ENCODE data around the gene MDM4.
A peak's percentile ranks its signal among the peaks of the same experiment; 100 is the strongest.
"Not testable (repeated sequence)": the region's sequence is repeated elsewhere in the genome, so short reads cannot be mapped to it uniquely, and the experiment has no call there.

The MDM4 gene

GRCh38 chr1:204520834-204521709, 4.9 kb downstream of the MDM4 start:
- peak in 2 of 4 experiments; percentile 26 to 30 for DNase-seq

GRCh38 chr1:204521941-204522521, 5.8 kb downstream of the MDM4 start:
- not testable (repeated sequence) for DNase-seq

- no peak for DNase-seq
These were observed 7.5 kb downstream of the MDM4 start for GRCh38 chr1:204523605-204524215.

- no peak for DNase-seq
These were observed 8.8 kb downstream of the MDM4 start for GRCh38 chr1:204524986-204525385.

GRCh38 chr1:204528241-204528640, 12.0 kb downstream of the MDM4 start:
- no peak for DNase-seq

- no peak for DNase-seq
These were observed 12.5 kb downstream of the MDM4 start for GRCh38 chr1:204528677-204529076.

- no peak for DNase-seq
These were observed 13.2 kb downstream of the MDM4 start for GRCh38 chr1:204529371-204529895.

- DNase-seq = no peak
These were observed 14.7 kb downstream of the MDM4 start for GRCh38 chr1:204530932-204531331.

- DNase-seq = no peak
These were observed 16.6 kb downstream of the MDM4 start for GRCh38 chr1:204532832-204533231.

GRCh38 chr1:204541626-204542025, 25.4 kb downstream of the MDM4 start:
- no peak for DNase-seq

GRCh38 chr1:204544321-204544720, 28.1 kb downstream of the MDM4 start:
- DNase-seq = no peak

- no peak for DNase-seq
These were observed 29.0 kb downstream of the MDM4 start for GRCh38 chr1:204545202-204545601.

GRCh38 chr1:204545881-204546280, 29.7 kb downstream of the MDM4 start:
- DNase-seq = no peak

- DNase-seq = no peak
These were observed 32.1 kb downstream of the MDM4 start for GRCh38 chr1:204548265-204548664.

- no peak for DNase-seq
These were observed 33.1 kb downstream of the MDM4 start for GRCh38 chr1:204549313-204549712.

- DNase-seq = no peak
These were observed 34.7 kb downstream of the MDM4 start for GRCh38 chr1:204550926-204551325.

GRCh38 chr1:204556458-204557052, 40.3 kb downstream of the MDM4 start:
- DNase-seq = no peak

- DNase-seq = no peak
These were observed 42.3 kb downstream of the MDM4 start for GRCh38 chr1:204558467-204558866.

- DNase-seq = not testable (repeated sequence)
These were observed 43.8 kb downstream of the MDM4 start for GRCh38 chr1:204560002-204560401.

GRCh38 chr1:204560590-204561150, 44.5 kb downstream of the MDM4 start:
- no peak for DNase-seq

GRCh38 chr1:204562075-204562990, 46.1 kb downstream of the MDM4 start:
- DNase-seq = no peak

- no peak for DNase-seq
These were observed 47.1 kb downstream of the MDM4 start for GRCh38 chr1:204563307-204563706.

All from activated naive CD4-positive, alpha-beta T cell (primary cell).